Measurements from ENCODE around the gene SRRM2.

SRRM2 gene

DNA sequence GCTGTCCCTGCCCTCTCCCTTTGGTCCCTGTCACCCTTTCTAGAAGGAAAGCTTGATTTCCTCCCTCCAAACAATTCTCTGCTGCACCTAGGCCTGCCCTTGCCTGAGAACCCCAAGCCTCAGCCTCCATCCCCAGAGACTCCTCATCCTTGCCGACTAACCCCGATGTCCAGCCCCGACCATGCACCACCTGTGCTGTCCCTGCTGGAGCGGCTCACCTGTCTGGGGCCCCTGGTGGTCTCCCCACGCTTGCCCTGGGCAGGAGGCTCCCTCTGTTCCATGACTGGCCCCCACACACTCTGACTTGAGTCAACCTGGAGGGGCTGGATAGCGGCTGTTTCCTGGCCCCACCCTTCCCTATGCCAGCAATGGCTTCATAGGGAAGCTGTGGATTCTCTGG, 12.0 kb upstream of the SRRM2 start:
- FAIRE-seq = no peak

DNA sequence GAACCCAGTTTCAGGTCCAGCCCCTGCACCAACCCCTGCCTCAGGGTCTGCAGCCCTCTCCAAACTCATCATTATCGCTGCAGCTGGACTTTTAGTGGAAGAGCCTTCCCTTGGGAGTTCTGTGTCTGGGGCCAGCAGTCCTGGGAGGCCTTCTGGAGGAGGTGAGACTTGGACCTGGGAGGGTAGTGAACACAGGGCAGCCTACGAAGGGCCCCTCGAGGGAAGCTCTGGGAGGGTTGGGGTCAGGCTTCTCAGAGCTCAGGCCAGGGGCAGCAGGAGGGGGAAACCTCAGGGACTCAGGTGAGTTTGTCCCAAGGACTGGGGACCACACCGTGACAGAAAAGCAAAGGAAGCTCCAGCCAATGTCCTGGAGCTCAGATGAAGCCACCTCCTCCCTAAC, 11.3 kb upstream of the SRRM2 start:
- no peak for FAIRE-seq

DNA sequence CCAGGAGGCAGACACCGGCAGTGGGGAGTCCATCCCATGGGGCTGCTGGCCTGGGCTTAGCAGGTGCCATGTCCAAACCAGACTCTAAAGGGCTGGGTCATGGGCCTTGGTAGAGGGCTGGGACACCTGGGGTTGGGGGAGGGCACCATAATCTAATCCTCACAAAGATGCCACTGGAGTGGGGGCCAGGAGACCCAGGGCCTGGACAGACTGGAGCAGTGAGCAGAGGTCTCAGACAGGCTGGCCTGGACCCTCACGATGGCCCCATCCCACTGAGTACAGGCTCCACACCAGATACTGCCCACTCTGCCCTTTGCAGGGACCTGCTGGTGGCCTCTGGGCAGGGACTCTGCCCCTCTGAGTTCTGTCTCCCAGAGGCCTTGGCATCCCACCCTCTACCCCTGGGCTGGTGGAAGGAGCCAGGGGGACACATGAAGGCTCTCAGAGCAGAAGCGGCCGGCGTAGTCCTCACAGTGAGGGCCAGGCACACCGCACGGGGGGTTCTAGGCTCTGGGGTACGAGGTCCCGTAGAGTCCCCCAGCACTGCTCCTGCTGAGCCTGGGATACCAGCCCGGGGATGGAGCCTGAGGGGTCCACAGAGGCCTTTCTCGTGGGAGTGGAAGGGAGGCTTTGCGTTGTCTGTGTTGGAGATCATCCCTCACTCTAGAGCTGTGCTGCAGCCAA, 10.0 kb upstream of the SRRM2 start:
- FAIRE-seq = no peak

DNA sequence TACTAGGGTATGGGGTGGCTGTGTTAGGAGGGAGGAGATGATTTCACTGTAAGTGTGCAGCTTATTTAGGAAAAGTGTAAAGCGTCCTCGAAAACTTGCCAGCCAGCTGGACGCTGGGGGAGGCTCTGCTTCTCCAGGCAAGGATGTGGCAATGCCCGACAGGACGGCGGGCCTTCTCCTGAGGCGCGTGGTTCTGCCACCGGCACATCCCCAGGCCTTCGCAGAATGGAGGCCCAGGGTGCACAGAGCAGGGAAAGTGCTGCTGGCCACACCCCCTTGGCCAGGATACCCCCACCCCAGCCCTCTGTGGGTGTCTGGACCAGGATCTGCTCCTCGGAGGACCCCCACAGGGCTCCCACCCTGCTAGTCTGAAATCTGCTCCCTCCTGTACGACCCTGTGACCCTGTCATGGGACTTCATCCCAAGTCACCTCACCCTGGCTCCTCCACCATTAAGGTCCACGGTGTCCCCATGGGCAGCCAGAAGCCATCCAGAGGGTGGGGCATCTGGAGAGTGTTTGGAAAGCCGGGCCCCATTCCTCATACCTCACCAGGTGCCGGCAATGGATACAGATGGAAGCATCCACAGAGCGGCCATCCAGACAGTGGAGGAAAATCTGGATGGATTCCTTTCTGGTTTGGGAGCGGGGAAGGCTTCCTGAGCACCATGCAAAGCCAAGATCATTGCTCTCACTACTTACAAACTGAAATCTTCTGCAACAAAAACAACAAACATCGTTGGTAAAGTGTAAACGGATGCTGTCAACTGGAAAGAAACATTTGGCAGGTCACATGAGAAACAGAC, 9.2 kb upstream of the SRRM2 start:
- no peak for FAIRE-seq

DNA sequence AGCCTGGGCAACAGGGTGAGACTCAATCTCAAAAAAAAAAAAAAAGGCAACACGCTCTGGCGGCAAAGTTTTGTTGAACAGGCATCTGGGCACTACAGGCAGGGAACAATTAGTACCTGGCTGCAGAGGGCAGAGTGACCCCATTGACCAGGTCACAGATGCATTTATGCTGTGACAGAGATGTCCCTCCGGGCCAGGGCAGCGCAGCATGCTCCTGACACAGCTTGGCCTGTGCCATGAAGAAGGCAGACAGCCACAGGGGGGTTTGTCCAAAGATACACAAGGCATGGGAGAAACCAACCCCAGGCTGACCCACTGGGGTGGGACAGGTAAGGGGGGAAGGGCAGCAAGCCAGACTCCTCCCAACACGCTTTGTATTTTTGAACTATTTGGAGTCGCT, 7.7 kb upstream of the SRRM2 start:
- no peak for FAIRE-seq

DNA sequence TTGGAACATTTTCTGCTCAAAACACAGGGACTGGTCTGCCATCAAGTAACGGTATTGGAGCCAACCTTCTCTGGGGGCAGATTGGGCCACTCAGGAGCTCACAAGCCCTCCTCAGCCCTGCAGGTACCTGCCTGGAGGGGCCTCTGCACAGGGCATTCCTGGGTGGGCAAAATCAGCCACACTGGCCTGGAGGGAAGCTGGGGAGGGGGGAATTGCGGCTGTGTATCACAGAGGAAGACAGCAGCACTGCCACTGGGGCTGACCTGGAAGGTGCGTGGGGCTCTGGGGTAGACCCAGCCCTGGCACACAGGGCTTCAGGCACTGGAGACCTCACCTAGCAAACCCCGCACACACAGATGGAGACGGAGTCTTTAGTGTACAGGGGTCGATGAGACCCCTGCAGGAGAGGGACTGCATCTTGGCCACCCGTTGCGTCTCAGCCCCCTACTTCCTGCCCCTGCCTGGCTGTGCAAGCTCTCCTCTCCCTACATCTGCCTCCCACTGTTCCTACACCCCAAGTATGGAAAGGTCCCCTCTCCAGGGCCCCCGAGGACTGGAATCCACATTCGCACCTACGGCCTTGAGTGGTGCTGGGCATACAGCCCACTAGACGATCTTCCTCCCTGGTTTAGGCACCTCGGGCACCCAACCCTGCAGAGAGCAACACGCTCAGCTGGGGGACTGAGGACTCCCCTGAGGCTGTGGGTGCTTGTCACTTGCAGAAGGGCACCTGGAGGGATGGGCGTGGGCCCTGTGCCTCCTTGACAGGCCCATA, 7.1 kb upstream of the SRRM2 start:
- no peak for FAIRE-seq

DNA sequence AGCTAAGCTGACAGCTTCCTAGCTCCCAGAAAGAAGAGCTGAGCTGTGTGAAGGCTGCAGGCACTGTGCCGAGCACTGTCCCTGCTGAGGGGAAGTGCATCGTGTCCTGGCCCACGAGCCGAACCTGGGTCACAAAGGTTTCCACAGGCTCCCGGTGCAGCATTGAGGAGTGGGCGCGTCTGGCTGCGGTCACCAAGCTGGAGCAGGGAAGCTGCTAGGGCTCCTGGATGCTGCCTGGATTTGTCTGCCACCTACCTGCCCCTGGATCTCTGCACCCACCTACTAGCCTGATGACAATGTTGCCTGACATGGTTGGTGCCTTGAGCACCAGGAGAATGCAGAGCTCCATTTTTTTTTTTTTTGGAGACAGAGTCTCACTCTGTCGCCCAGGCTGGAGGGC, 6.5 kb upstream of the SRRM2 start:
- FAIRE-seq = no peak

DNA sequence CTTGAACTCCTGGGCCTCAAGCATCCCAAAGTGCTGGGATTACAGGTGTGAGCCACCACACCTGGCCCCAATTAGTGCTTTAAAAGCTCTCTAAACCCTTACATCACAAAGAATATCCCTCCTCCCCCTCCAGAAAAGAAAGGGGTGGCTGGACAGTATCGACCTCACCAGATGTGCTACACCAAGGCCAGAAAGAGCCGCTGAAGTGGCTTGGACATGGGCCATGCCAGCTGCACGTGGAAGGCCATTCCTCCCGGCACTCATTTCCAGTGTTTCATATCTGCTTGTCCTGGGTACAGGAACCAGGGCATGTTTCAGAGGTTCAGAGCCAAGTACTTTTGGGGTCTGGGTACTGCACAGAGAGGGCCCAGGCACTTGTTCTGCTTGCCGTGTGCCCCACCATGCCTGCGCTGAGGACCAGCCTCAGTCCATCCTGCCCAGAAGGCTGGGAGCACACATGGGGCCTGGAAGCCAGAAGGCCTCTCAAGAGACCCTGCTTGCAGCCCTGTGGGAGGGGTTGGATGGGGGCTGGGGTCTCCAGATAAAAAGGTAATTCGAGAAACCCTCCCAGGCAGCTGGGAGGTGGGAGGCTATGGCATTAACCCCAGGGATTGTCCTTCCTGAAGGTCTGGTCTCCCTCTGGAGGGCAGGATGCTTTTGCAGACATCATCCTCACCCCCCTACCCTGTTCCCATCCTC, 3.5 kb upstream of the SRRM2 start:
- no peak for FAIRE-seq

DNA sequence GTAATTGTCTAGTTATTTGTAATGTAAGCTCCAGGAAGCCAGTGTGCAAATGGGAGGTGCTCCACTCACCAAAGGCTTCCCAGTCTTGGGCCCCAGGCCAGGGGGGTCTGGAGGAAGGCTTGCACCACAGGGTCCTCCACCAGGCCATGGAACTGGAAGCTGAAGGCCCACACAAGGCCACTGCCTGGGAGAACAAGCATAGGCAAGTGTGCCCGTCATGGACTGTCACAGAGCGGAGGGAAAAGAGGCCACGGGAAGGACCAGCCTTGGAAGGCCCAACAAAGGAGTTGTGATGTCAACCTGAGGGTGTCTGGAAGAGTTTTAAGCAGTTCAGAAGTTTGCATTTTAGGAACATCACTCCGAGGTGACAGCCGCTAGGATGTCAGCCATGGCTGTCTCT, 3.0 kb upstream of the SRRM2 start:
- no peak for FAIRE-seq

DNA sequence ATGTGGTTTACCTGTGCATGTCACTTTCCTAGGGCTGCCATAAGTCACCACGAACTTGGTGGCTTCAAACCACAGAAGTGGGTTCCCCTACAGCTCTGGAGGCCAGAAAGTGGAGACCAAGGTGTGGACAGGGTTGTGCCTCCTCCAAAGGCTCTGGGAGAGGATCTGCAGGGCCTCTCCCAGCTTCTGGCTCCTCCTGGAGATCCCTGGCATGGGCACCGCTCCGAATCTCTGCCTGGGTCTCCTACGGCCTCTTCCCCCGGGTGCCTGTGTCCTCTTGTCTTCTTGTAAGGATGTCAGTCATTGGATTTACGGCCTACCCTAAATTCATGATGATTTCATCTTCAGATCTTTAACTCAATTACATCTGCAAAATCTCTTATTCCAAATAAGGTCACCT, 2.5 kb upstream of the SRRM2 start:
- FAIRE-seq = no peak

DNA sequence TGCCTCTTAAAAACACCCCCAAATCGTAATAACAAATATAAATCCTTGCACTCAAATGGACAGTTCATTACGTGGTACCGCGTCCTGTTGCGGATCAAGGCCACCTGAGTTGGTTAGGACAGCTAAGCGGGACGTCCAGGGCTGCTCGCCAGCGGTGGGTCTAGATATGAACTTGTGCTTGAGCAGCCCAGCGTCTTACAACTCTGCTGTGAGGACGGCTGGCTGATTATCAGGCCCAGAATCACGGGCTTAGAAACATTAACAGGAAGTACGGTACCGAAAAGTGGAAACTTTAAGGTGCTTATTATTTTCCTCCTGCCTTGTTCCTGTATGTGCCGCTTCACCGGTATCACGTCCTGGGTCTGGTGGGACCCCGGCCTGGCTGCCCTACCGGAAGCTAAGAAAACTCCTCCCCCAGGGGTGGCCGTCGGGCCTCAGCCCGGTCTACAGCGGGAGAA, 832 bp upstream of the SRRM2 start:
- FAIRE-seq = no peak

DNA sequence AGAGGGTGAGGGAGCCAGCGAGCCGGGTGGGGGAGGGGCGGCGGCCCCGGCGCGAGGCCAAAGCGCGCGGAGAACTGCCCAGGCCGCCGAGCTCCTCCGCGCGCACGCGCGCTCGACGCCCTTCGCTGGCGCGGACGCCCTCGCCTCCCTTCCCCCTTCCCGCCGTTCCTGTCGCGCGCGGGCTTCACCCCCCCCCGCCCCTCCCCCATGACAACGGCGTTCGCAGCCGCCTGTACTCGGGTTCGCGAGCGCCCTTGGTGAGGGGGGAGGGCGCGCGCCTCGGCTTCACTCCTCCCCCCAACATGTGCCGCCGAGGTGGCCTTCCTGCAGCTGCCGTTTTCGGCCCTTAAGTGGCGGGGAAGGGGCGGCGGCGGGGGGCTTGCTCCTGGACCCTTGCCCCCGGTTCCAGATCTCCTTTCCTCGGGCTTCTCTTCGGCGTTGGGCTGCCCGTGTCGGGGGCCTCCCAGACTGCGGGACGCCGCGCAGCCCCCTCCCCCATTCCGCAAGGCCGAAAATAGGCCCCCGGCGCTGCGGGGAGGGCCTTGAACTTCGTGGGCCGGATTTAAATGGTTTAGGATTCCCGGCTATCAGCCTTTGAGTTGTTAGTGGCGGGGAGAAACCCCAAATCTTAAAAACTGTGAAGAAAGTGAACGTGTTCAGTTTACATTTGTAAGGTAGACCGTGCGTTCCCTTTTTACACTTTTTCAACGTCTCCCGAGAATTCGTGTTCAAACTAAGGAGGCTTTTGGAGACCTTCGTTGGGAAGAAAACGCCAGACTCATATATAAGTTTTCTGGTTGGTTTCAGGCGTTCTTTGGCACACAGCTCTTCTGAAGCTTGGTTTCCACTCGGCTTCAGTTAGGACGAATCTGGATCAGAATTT, 653 bp downstream of the SRRM2 start:
- no peak for FAIRE-seq

DNA sequence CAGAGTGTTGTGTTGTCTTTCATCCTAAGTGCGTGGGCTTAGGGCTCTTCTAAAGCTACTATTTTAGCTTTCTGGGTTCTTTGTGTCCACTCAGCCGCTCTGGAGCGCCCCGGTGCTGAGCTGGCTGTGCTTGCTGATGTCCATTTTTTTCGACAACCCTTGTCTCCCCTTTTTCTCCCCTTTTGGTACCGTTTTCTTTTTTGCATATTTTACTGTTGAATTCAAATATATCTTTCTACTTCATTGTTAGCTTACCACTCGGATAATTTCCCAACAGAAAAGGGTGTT, 1.2 kb downstream of the SRRM2 start:
- FAIRE-seq = no peak

DNA sequence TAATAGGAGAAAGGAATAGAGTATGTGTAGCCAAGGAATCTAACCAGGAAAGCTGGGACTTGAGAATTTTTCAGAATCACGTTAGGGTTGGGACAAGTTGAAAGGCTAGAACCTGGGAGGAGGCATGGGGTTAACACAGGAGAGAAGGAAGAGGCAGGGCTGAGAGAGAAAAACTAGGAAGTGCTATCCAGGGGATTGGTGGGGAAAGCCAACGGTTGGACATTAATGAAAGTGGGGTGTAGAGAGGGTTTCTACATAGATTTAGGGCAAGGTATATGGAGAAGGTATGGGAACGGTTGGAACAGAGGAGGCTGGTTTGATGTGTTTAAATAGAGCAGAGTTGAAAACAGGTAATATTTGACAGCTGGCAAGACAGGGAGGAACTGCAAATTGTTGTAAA, 2.7 kb downstream of the SRRM2 start:
- FAIRE-seq = no peak

DNA sequence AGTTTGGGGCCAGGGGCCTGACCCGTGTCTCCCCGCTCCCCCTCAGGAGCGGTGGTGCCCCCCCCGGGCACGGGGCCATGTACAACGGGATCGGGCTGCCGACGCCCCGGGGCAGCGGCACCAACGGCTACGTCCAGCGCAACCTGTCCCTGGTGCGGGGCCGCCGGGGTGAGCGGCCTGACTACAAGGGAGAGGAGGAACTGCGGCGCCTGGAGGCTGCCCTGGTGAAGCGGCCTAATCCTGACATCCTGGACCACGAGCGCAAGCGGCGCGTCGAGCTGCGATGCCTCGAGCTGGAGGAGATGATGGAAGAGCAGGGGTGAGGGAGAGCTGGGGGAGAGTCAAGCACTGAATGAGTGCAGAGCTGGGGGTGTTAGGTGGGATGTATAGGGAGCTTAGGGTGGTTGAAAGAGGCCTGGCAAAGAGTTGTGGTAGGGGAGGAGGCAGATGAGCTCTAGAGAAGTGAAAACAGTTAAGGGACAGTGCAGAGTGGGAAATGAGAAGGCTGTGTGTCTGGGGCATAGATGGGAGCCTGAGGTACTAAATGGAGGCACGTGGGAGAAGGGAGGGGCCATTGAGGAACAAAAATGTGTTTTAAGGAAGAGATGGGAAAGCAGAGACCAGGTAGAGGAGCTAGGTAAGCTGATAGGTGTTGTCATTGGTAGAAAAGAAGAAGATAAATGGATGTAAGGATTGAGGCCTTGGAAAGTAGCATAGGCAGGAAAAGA, 4.0 kb downstream of the SRRM2 start:
- FAIRE-seq = no peak

DNA sequence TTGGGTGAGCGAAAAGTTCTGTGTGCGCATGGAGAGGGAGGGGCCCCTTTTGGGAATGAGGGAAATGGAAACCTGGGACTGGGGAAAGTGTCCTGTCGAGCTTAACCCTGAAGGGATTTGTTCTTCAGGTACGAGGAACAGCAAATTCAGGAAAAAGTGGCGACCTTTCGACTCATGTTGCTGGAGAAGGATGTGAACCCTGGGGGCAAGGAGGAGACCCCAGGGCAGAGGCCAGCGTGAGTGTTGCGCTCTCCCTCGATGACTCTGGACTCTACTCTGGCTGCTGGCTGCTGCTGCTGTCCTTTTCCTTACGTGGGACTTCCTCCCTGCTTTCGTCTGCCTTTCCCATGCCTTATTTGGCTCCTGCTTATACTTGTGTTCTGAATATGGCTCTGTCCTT, 4.9 kb downstream of the SRRM2 start:
- FAIRE-seq = no peak

DNA sequence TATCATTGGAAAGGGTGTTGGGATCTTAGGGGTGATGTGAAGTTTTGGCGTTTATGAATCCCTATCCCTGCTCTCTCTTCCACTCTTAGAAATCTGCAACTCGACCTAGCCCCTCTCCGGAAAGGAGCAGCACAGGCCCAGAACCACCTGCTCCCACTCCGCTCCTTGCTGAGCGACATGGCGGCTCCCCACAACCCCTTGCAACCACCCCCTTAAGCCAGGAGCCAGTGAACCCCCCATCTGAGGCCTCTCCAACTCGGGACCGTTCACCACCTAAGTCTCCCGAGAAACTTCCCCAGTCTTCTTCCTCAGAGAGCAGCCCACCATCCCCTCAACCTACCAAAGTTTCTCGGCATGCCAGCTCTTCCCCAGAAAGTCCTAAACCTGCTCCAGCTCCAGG, 9.0 kb downstream of the SRRM2 start:
- FAIRE-seq = no peak

DNA sequence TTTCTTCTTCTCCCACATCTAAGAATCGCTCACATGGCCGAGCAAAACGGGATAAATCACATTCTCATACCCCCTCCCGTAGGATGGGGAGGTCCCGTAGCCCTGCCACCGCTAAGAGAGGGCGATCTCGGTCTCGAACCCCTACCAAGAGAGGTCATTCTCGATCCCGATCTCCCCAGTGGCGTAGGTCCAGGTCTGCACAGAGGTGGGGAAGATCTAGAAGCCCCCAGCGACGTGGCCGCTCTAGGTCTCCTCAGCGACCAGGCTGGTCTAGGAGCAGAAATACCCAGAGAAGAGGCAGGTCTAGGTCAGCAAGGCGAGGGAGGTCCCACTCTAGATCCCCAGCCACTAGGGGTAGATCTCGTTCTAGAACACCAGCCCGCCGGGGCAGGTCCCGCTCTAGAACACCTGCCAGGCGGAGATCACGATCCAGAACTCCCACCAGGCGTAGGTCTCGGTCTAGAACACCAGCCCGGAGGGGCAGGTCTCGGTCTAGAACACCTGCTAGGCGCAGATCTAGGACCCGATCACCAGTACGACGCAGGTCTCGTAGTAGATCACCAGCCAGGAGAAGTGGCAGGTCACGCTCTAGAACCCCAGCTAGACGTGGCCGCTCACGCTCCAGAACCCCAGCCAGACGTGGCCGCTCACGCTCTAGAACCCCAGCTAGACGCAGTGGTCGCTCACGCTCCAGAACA, 9.6 kb downstream of the SRRM2 start:
- no peak for FAIRE-seq

DNA sequence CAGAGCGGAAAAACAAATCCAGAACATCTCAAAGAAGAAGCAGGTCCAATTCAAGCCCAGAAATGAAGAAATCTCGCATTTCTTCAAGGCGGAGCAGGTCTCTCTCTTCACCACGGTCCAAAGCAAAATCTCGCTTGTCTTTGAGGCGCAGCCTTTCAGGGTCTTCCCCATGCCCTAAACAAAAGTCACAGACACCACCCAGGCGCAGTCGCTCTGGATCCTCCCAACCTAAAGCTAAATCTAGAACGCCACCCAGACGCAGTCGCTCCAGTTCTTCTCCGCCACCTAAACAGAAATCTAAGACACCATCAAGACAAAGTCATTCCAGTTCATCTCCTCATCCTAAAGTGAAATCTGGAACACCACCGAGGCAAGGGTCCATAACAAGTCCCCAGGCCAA, 10.3 kb downstream of the SRRM2 start:
- FAIRE-seq = no peak

DNA sequence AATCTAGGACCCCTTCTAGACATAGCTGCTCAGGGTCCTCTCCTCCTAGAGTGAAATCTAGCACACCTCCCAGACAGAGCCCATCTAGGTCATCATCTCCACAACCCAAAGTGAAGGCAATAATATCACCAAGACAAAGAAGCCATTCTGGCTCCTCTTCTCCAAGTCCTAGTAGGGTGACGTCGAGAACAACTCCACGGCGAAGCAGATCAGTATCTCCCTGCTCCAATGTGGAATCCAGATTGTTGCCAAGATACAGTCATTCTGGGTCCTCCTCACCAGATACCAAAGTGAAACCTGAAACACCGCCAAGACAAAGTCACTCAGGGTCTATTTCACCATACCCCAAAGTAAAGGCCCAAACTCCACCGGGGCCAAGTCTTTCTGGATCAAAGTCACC, 10.7 kb downstream of the SRRM2 start:
- no peak for FAIRE-seq

DNA sequence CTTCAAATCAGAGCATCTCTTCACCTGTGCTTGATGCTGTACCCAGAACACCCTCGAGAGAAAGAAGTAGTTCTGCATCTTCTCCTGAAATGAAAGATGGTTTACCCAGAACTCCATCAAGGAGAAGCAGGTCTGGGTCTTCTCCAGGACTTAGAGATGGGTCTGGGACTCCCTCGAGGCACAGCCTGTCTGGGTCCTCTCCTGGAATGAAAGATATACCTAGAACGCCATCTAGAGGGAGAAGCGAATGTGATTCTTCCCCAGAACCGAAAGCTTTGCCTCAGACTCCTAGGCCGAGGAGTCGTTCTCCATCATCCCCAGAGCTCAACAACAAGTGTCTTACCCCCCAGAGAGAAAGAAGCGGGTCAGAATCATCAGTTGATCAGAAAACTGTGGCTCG, 12.3 kb downstream of the SRRM2 start:
- no peak for FAIRE-seq

All from A204.1 (cell line).